Astrocyte (in vitro differentiated cells and primary cell): ENCODE results near the gene ABTB2.

Experiments
- EZH2 ChIP-seq: IDR thresholded peaks from 2 replicates; pipeline ENCODE4 v1.6.1; 2012; ENCODE audit warnings: mild to moderate bottlenecking, low read length, inconsistent platforms; ENCODE audit not compliant: insufficient read depth
- TF ChIP-seq, protein P1 (sequence below): IDR thresholded peaks from 2 replicates; pipeline ENCODE4 v1.5.1; 2011; ENCODE audit warnings: low read depth, mild to moderate bottlenecking, inconsistent platforms, low read length, moderate library complexity; ENCODE audit not compliant: insufficient read depth

DNA sequence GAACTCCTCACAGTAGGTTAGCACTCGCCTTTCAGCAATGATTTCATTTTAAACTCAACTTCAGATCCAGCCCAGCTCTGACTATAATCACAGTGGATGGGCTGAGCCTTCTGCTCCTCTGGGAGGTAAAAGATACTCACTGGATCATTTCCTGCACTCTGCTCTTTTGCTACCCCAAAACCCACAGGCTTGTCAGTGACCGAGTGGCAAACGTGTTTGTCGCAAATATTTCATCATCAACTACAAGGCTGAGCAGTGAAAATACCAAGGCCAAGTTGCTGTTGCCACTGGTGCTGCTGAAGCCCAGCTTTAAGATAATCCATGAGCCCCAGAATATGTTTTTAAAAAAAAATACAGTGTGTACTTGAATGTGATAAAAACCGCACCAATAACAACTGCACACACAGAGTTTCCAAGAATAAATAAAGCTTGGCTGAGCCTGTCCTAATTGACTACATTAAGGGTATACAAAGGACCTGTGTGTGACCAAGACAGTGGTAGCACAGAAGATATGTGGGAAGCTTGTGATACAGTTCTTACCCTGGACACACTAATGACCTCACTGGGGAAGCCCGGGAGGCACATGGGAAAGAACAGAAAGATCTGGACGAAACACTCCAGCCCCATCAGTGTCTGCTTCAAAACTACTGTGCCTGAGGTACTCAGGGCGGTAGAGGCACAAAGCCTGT is 41.3 kb downstream of the ABTB2 start:
- TF ChIP-seq EZH2: no peak
- TF ChIP-seq, protein P1, sequence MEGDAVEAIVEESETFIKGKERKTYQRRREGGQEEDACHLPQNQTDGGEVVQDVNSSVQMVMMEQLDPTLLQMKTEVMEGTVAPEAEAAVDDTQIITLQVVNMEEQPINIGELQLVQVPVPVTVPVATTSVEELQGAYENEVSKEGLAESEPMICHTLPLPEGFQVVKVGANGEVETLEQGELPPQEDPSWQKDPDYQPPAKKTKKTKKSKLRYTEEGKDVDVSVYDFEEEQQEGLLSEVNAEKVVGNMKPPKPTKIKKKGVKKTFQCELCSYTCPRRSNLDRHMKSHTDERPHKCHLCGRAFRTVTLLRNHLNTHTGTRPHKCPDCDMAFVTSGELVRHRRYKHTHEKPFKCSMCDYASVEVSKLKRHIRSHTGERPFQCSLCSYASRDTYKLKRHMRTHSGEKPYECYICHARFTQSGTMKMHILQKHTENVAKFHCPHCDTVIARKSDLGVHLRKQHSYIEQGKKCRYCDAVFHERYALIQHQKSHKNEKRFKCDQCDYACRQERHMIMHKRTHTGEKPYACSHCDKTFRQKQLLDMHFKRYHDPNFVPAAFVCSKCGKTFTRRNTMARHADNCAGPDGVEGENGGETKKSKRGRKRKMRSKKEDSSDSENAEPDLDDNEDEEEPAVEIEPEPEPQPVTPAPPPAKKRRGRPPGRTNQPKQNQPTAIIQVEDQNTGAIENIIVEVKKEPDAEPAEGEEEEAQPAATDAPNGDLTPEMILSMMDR: no peak
